ENCODE measurements around the gene STRAP. TPM values are rescaled to one million over a fixed set of nuclear protein-coding genes. Genes with fewer than 3 reads are reported as not detected.

The STRAP gene
- total and polyA plus RNA-seq, 2 of the 13 experiments (the other 11 are each of a cell fraction or from before 2014, with no cell fraction given) = 66.9 to 118 TPM

DNA sequence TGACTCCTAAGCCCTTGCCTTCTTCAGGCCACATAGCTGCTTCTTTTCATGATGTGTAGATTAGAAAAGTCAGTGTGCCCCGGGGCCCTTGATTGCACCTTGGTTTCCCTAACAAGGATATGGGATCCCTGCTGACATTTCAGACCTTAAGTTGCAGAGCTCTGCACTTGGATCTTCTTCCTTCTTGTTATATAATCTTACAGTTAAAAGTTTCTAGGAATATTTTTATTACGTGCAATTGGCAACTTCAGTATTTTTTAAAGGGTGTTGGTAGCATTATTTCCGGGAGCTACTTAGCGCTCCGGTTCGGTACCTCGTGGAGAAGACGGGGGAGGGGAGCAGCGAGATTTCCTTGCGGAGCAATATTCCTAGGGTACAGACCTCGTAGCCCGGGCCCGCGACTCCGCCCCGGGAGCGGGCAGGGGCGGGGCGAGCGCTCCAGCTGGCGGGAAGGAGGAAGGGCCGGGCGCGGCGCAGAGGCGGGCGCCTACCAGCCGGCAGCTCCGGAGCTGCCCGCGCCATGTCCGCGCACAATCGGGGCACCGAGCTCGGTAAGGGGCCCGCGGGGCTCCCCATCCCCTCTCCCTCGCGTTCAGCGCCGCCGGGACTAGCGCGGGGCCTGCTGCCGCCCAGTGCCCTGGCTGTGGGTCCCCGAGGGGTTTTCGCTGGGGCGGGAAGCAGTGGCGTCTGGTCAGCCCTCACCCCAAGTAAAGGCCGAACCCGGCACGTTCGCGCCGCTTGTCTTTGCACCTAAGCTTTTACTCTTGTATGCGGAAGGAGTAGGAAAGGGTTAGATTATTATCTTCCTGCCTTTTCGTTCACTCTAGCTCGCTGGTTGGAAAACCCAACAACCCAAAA is 28.9 kb downstream of the STRAP start, which contains the start of gene DERA (continued):
- no peak for TF ChIP-seq ZNF660 (CRISPR knock-in tag; IDR thresholded peaks at IDR 0.05; ENCODE audit: borderline replicate concordance, low read depth)
- no peak for TF ChIP-seq BRCA1 (CRISPR knock-in tag; IDR thresholded peaks at IDR 0.05)
- TF ChIP-seq TSC22D2 (CRISPR knock-in tag; IDR thresholded peaks at IDR 0.05; ENCODE audit: borderline replicate concordance) = 0 out of 2 replicates have a peak, but pooled peaks have one; percentile 48
- TF ChIP-seq GATA4 (IDR thresholded peaks at IDR 0.05; ENCODE audit: borderline replicate concordance, low read depth) = peak; percentile 16; the same call in 1 of the 2 replicates
- TF ChIP-seq, protein P1, sequence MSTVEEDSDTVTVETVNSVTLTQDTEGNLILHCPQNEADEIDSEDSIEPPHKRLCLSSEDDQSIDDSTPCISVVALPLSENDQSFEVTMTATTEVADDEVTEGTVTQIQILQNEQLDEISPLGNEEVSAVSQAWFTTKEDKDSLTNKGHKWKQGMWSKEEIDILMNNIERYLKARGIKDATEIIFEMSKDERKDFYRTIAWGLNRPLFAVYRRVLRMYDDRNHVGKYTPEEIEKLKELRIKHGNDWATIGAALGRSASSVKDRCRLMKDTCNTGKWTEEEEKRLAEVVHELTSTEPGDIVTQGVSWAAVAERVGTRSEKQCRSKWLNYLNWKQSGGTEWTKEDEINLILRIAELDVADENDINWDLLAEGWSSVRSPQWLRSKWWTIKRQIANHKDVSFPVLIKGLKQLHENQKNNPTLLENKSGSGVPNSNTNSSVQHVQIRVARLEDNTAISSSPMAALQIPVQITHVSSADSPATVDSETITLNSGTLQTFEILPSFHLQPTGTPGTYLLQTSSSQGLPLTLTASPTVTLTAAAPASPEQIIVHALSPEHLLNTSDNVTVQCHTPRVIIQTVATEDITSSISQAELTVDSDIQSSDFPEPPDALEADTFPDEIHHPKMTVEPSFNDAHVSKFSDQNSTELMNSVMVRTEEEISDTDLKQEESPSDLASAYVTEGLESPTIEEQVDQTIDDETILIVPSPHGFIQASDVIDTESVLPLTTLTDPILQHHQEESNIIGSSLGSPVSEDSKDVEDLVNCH (CRISPR knock-in tag; IDR thresholded peaks at IDR 0.05) = no peak
- peak; percentile 13 for TF ChIP-seq SKI (IDR thresholded peaks at IDR 0.05; ENCODE audit: partially characterized antibody)
- no peak for TF ChIP-seq IKZF1 (IDR thresholded peaks at IDR 0.05)
- TF ChIP-seq ZNF737 (CRISPR knock-in tag; IDR thresholded peaks at IDR 0.05; ENCODE audit: borderline replicate concordance) = no peak
- 0 out of 2 replicates have a peak, but pooled peaks have one; percentile 1 for TF ChIP-seq NKX3-1 (CRISPR knock-in tag; IDR thresholded peaks at IDR 0.05)
- TF ChIP-seq MIXL1 (CRISPR knock-in tag; IDR thresholded peaks at IDR 0.05) = no peak
- TF ChIP-seq, protein P2, sequence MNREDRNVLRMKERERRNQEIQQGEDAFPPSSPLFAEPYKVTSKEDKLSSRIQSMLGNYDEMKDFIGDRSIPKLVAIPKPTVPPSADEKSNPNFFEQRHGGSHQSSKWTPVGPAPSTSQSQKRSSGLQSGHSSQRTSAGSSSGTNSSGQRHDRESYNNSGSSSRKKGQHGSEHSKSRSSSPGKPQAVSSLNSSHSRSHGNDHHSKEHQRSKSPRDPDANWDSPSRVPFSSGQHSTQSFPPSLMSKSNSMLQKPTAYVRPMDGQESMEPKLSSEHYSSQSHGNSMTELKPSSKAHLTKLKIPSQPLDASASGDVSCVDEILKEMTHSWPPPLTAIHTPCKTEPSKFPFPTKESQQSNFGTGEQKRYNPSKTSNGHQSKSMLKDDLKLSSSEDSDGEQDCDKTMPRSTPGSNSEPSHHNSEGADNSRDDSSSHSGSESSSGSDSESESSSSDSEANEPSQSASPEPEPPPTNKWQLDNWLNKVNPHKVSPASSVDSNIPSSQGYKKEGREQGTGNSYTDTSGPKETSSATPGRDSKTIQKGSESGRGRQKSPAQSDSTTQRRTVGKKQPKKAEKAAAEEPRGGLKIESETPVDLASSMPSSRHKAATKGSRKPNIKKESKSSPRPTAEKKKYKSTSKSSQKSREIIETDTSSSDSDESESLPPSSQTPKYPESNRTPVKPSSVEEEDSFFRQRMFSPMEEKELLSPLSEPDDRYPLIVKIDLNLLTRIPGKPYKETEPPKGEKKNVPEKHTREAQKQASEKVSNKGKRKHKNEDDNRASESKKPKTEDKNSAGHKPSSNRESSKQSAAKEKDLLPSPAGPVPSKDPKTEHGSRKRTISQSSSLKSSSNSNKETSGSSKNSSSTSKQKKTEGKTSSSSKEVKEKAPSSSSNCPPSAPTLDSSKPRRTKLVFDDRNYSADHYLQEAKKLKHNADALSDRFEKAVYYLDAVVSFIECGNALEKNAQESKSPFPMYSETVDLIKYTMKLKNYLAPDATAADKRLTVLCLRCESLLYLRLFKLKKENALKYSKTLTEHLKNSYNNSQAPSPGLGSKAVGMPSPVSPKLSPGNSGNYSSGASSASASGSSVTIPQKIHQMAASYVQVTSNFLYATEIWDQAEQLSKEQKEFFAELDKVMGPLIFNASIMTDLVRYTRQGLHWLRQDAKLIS (CRISPR knock-in tag; IDR thresholded peaks at IDR 0.05) = 0 out of 2 replicates have a peak, but pooled peaks have one; percentile 66
- TF ChIP-seq ZNF841 (CRISPR knock-in tag; IDR thresholded peaks at IDR 0.05; ENCODE audit: borderline replicate concordance) = no peak

All from HepG2 (cell line).